CD4-positive, alpha-beta T cell (primary cell): ENCODE data around the gene ST6GALNAC3. TPM values are rescaled to one million over a fixed set of nuclear protein-coding genes. Genes with fewer than 3 reads are reported as not detected.

ENCODE experiments used
- ATAC-seq: fragments of 200-7000 bp; cut with Tn5 transposase; one replicate; pipeline ENCODE4 v1.10.0; 2022; ENCODE audit warnings: mild to moderate bottlenecking; ENCODE audit not compliant: poor library complexity
- CTCF ChIA-PET: fragments of 350-600 bp; sonication (Branson Sonifier 250); formaldehyde crosslinking; loops from one replicate; lab custom pipeline; 2021; ENCODE audit warnings: antibody characterized with exemption, inconsistent platforms; lab: Charles Lee
- POLR2A ChIA-PET: fragments of 350-600 bp; sonication (Branson Sonifier 250); formaldehyde crosslinking; loops from one replicate; lab custom pipeline; 2021; ENCODE audit warnings: antibody characterized with exemption, inconsistent platforms; lab: Charles Lee
- DNase-seq, 14 experiments: peaks; one replicate each; pipeline ENCODE4 v3.0.0-alpha.2; 2013 to 2020; ENCODE audit warnings: mixed read lengths in 2 of 14
- H3K27ac ChIP-seq, 2 donors: one replicate each; pipeline versions ENCODE4 v1.5.1 to v1.7.0; 2013; ENCODE audit warnings: low read length in 2 of 2, low read depth in 1 of 2, mild to moderate bottlenecking in 1 of 2
- H3K27me3 ChIP-seq, 2 experiments: 1 replicate in 1 of 2; 2 replicates in 1 of 2; pipeline versions ENCODE4 v1.6.1 to v1.7.0; 2013; ENCODE audit warnings: low read length in 2 of 2, control low read depth in 1 of 2, mild to moderate bottlenecking in 1 of 2, moderate library complexity in 1 of 2; ENCODE audit not compliant: insufficient read depth in 2 of 2, control insufficient read depth in 1 of 2
- H3K36me3 ChIP-seq: one replicate; pipeline ENCODE4 v1.6.1; 2013; ENCODE audit warnings: low read length, control low read depth; ENCODE audit not compliant: insufficient read depth
- H3K4me1 ChIP-seq: one replicate; pipeline ENCODE4 v1.6.1; 2013; ENCODE audit warnings: low read length, control low read depth; ENCODE audit not compliant: insufficient read depth
- H3K4me3 ChIP-seq: one replicate; pipeline ENCODE4 v1.5.1; 2013; ENCODE audit warnings: mild to moderate bottlenecking, low read length, moderate library complexity
- H3K9me3 ChIP-seq, 2 experiments: 1 replicate in 1 of 2; 2 replicates in 1 of 2; pipeline versions ENCODE4 v1.6.1 to v1.7.0; 2013; ENCODE audit warnings: low read length in 2 of 2, mild to moderate bottlenecking in 2 of 2, control low read depth in 1 of 2, moderate library complexity in 1 of 2; ENCODE audit not compliant: control insufficient read depth in 1 of 2, insufficient read depth in 1 of 2
- H3K27ac Mint-ChIP-seq: one replicate; pipeline ENCODE4 v1.8.0; 2020; ENCODE audit warnings: mixed read lengths
- H3K27me3 Mint-ChIP-seq: one replicate; pipeline ENCODE4 v1.8.0; 2021; ENCODE audit warnings: mixed read lengths
- H3K36me3 Mint-ChIP-seq: one replicate; pipeline ENCODE4 v1.8.0; 2021; ENCODE audit warnings: low read depth, mixed read lengths
- H3K4me1 Mint-ChIP-seq: one replicate; pipeline ENCODE4 v1.8.0; 2021; ENCODE audit warnings: low read depth, mixed read lengths
- H3K4me3 Mint-ChIP-seq: one replicate; pipeline ENCODE4 v1.8.0; 2020; ENCODE audit warnings: mild to moderate bottlenecking, mixed read lengths
- H3K9me3 Mint-ChIP-seq: one replicate; pipeline ENCODE4 v1.8.0; 2020; ENCODE audit warnings: mixed read lengths
- CTCF ChIP-seq: fragments of 200-600 bp; IDR thresholded peaks from one replicate; pipeline ENCODE4 v1.8.0; 2022; ENCODE audit warnings: antibody characterized with exemption, mild to moderate bottlenecking
- intact Hi-C, 2 experiments: fragments of 100-400 bp; cut with DNase I in 1 of 2; cut with micrococcal nuclease in 1 of 2; formaldehyde crosslinking; loops; one replicate each; pipeline versions ENCODE4 v1.15.1 to v1.9.0; 2023 to 2025; cut with DNase I, micrococcal nuclease
- total RNA-seq, 174 experiments: library from RNA in 2 of 174; stranded (reverse) in 2 of 174; gene quantifications; one replicate each; pipeline ENCODE4 v1.2.3 and lab custom pipeline; 2021 to 2026

ST6GALNAC3 gene
- total RNA-seq, 2 experiments from 2014 or later = 0.77 to 1.3 TPM

- TF ChIP-seq CTCF = no peak
- no peaks in the 10 kb centered on the region for H3K9me3 ChIP-seq
- CTCF ChIA-PET = no interaction called here
- ATAC-seq (no peak), DNase-seq (no peak)
- Mint-ChIP-seq H3K27me3 (no peaks in the 10 kb centered on the region), H3K4me1 (no peaks in the 10 kb centered on the region), H3K27ac (no peak overlapping the region), H3K9me3 (no peaks in the 10 kb centered on the region), H3K36me3 (no peaks in the 10 kb centered on the region), H3K4me3 (no peak overlapping the region)
- no peak overlapping the region for H3K27ac ChIP-seq
- no peaks in the 10 kb centered on the region for H3K27me3 ChIP-seq
- intact Hi-C loops = no loop called here
- H3K4me3 ChIP-seq = no peak overlapping the region
- H3K4me1 ChIP-seq = no peaks in the 10 kb centered on the region
- POLR2A ChIA-PET = no interaction called here
- H3K36me3 ChIP-seq = no peaks in the 10 kb centered on the region
These were observed 62.3 kb downstream of the ST6GALNAC3 start for GRCh38 chr1:76136894-76137293.

- no peaks in the 10 kb centered on the region for H3K4me1 Mint-ChIP-seq
- no peaks in the 10 kb centered on the region for H3K9me3 ChIP-seq
- no peaks in the 10 kb centered on the region for H3K36me3 ChIP-seq
- no peaks in the 10 kb centered on the region for H3K36me3 Mint-ChIP-seq
- H3K4me1 ChIP-seq = no peaks in the 10 kb centered on the region
- no peak overlapping the region for H3K27ac Mint-ChIP-seq
- no peaks in the 10 kb centered on the region for H3K27me3 ChIP-seq
- H3K4me3 Mint-ChIP-seq = no peak overlapping the region
- H3K4me3 ChIP-seq = no peak overlapping the region
- ATAC-seq = no peak
- no peaks in the 10 kb centered on the region for H3K27me3 Mint-ChIP-seq
- ChIA-PET POLR2A (no interaction called here), CTCF (no interaction called here)
- no peak for DNase-seq
- intact Hi-C loops = no loop called here
- no peaks in the 10 kb centered on the region for H3K9me3 Mint-ChIP-seq
- no peak overlapping the region for H3K27ac ChIP-seq
- no peak for TF ChIP-seq CTCF
These were observed 63.2 kb downstream of the ST6GALNAC3 start for GRCh38 chr1:76137746-76138145.

GRCh38 chr1:76138217-76138616 is 63.7 kb downstream of the ST6GALNAC3 start:
- TF ChIP-seq CTCF = no peak
- no peaks in the 10 kb centered on the region for H3K27me3 Mint-ChIP-seq
- H3K36me3 ChIP-seq = no peaks in the 10 kb centered on the region
- POLR2A ChIA-PET = no interaction called here
- no peak for ATAC-seq
- no peak for DNase-seq
- CTCF ChIA-PET = no interaction called here
- intact Hi-C loops = no loop called here
- no peaks in the 10 kb centered on the region for H3K27me3 ChIP-seq
- H3K36me3 Mint-ChIP-seq = no peaks in the 10 kb centered on the region
- H3K27ac Mint-ChIP-seq = no peak overlapping the region
- H3K4me1 ChIP-seq = no peaks in the 10 kb centered on the region
- no peaks in the 10 kb centered on the region for H3K4me1 Mint-ChIP-seq
- no peaks in the 10 kb centered on the region for H3K9me3 Mint-ChIP-seq
- H3K4me3 ChIP-seq = no peak overlapping the region
- H3K9me3 ChIP-seq = no peaks in the 10 kb centered on the region
- H3K4me3 Mint-ChIP-seq = no peak overlapping the region
- no peak overlapping the region for H3K27ac ChIP-seq
